ENCODE data around the gene APOBEC3A. TPM values are rescaled to one million over a fixed set of nuclear protein-coding genes. Genes with fewer than 3 reads are reported as not detected.

APOBEC3A gene
- not detected in 2 replicates for total RNA-seq

GRCh38 chr22:38957046-38957770 lies at the start of gene APOBEC3A:
TSS of gene APOBEC3A (plus strand) at chr22:38957609. CDS start at chr22:38957692, 83 bp downstream.

DNA sequence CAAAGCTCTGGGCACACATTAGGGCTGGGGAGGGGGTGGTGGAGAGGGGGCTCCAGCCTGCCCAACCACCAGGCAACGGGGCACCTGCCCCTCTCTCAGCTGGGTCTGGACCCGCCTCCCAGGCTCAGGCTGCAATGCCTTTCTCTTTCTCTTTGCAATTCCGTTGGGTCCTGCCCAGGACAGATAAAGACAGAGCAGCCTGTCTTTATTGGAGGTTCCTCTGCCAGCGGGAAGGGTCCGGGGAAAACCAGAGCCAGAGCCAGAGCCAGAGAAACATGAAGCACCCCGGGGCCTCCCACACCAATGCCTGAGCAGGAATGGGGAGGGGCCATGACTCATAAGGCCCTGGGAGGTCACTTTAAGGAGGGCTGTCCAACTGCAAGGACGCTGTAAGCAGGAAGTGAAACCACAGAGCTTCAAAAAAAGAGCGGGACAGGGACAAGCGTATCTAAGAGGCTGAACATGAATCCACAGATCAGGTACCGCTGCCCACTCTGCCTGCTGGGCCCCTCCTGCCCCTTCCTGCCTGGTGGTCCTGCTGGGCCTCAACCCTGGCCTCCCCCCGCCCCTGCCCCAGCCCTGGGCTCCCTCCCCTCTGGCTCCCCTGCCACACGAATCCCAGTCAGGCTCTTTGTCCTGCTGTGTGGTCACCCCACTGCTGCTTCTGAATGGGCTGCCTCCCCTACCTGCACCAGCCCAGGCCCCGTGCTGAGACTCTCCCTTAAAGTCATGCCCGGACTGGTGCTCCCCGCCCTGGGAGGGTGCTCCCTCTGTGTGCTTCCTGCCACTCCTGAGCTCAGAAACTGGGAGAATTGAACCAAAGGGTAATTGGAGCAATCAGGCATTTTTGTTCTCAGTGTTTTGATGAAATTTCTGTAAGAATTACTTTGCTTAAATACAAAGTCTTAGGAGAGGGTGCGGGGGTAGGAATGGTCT lies 24.9 kb downstream of the APOBEC3A start, which contains the start of gene APOBEC3B:
TSS of gene APOBEC3B (plus strand) at position 356 of the 936 bp plus-strand sequence. CDS start at position 463, 107 bp downstream.

Other genes with a start within 250 kb of the APOBEC3A start
- gene SUN2, start 201.6 kb upstream of the APOBEC3A start, total RNA-seq: 63.9 and 71.7 TPM in 2 replicates
- 10.6 and 11.4 TPM in 2 replicates for gene DNAL4, start 163.5 kb upstream of the APOBEC3A start, total RNA-seq
- gene NPTXR, start 113.6 kb upstream of the APOBEC3A start, total RNA-seq: 0.37 and 0.39 TPM in 2 replicates
- gene CBX6, start 85.4 kb upstream of the APOBEC3A start, total RNA-seq: 53.6 and 68.8 TPM in 2 replicates
- 3.9 and 5.5 TPM in 2 replicates for gene APOBEC3B, start 24.7 kb downstream of the APOBEC3A start, total RNA-seq
- 12.9 and 16.2 TPM in 2 replicates for gene APOBEC3C, start 56.6 kb downstream of the APOBEC3A start, total RNA-seq
- gene APOBEC3D, start 63.5 kb downstream of the APOBEC3A start, total RNA-seq: 1.5 and 2.2 TPM in 2 replicates
- gene APOBEC3F, start 83.3 kb downstream of the APOBEC3A start, total RNA-seq: 3.5 and 5.1 TPM in 2 replicates
- gene APOBEC3G, start 119.7 kb downstream of the APOBEC3A start, total RNA-seq: 10.4 and 15.1 TPM in 2 replicates
- gene APOBEC3H, start 139.6 kb downstream of the APOBEC3A start, total RNA-seq: 0.37 and 0.59 TPM in 2 replicates
- gene CBX7, start 195.1 kb downstream of the APOBEC3A start, total RNA-seq: 2.6 and 3.7 TPM in 2 replicates